Fibroblast of lung (primary cell): ENCODE measurements around the gene PARP12. TPM values are rescaled to one million over a fixed set of nuclear protein-coding genes. Genes with fewer than 3 reads are reported as not detected.

Experiments used
- DNase-seq, 2 donors: peaks; one replicate each; pipeline versions ENCODE4 v3.0.0 to v3.0.0-alpha.2; 2010; ENCODE audit warnings: low read depth in 2 of 2
- H2AFZ ChIP-seq: 2 replicates; pipeline ENCODE4 v1.5.1; 2012; ENCODE audit warnings: low read length, control low read depth, inconsistent platforms
- H3K27ac ChIP-seq: 2 replicates; pipeline ENCODE4 v1.5.1; 2011; ENCODE audit warnings: low read length, control low read depth; ENCODE audit not compliant: insufficient read depth
- H3K27me3 ChIP-seq: 2 replicates; pipeline ENCODE4 v1.5.1; 2011; ENCODE audit warnings: mild to moderate bottlenecking, low read length; ENCODE audit not compliant: control insufficient read depth, insufficient read depth
- H3K36me3 ChIP-seq: 2 replicates; pipeline ENCODE4 v1.5.1; 2011; ENCODE audit warnings: low read length; ENCODE audit not compliant: control insufficient read depth, insufficient read depth
- H3K4me1 ChIP-seq: 2 replicates; pipeline ENCODE4 v1.5.1; 2011; ENCODE audit warnings: low read length; ENCODE audit not compliant: control insufficient read depth, insufficient read depth; ENCODE audit errors: extremely low read depth
- H3K4me2 ChIP-seq: 2 replicates; pipeline ENCODE4 v1.5.1; 2011; ENCODE audit warnings: low read length, control low read depth; ENCODE audit not compliant: insufficient read depth; ENCODE audit errors: extremely low read depth
- H3K4me3 ChIP-seq, 4 experiments: fragments of 200-600 bp in 1 of 4; sonication (generic) in 1 of 4; replicated peaks in 1 of 4; 2 replicates each; pipeline ENCODE4 v1.5.1; 2011 to 2016; ENCODE audit warnings: low read length in 4 of 4, low read depth in 3 of 4, mild to moderate bottlenecking in 3 of 4, control low read depth in 2 of 4, inconsistent platforms in 1 of 4, mixed read lengths in 1 of 4; ENCODE audit not compliant: insufficient read depth in 1 of 4; ENCODE audit errors: control extremely low read depth in 1 of 4
- H3K79me2 ChIP-seq: 2 replicates; pipeline ENCODE4 v1.5.1; 2012; ENCODE audit warnings: mild to moderate bottlenecking, low read length, inconsistent platforms; ENCODE audit not compliant: control insufficient read depth, insufficient read depth
- H3K9ac ChIP-seq: 2 replicates; pipeline ENCODE4 v1.5.1; 2011; ENCODE audit warnings: mild to moderate bottlenecking, low read length, control low read depth; ENCODE audit not compliant: insufficient read depth
- H3K9me3 ChIP-seq: 2 replicates; pipeline ENCODE4 v1.5.1; 2012; ENCODE audit warnings: low read depth, low read length; ENCODE audit not compliant: control insufficient read depth, insufficient read depth
- H4K20me1 ChIP-seq: 2 replicates; pipeline ENCODE4 v1.5.1; 2011; ENCODE audit warnings: low read length; ENCODE audit not compliant: control insufficient read depth, insufficient read depth; ENCODE audit errors: extremely low read depth
- CTCF ChIP-seq, 2 donors: IDR thresholded peaks in 1 of 2; conservative IDR thresholded peaks in 1 of 2; 1 replicate in 1 of 2; 2 replicates in 1 of 2; pipeline ENCODE4 v1.5.1; 2011 to 2012; ENCODE audit warnings: low read length in 2 of 2, control low read depth in 1 of 2, inconsistent platforms in 1 of 2, low read depth in 1 of 2, mild to moderate bottlenecking in 1 of 2
- EZH2 ChIP-seq: IDR thresholded peaks from 2 replicates; pipeline ENCODE4 v1.5.1; 2012; ENCODE audit warnings: low read length, control low read depth, mild to moderate bottlenecking; ENCODE audit errors: missing control alignments
- polyA plus RNA-seq, 2 donors: library from polyadenylated mRNA; depleted of rRNA in 1 of 2; stranded (reverse) in 1 of 2; unstranded in 1 of 2; fragments of >200 nt; gene quantifications; 2 replicates each; pipeline ENCODE4 v1.2.1, GENCODE V29; 2011 to 2012; ENCODE audit warnings: missing spikeins in 1 of 2
- total RNA-seq: library from RNA; depleted of rRNA; stranded (reverse); fragments of >200 nt; gene quantifications from 2 replicates; pipeline ENCODE4 v1.2.1, GENCODE V29; 2014

The PARP12 gene
- total and polyA plus RNA-seq, 2 donors (not counting 1 experiment from before 2014, with no cell fraction given): 16.9 to 24.9 TPM

- Histone ChIP-seq H3K9ac (no peak overlapping the region), H3K9me3 (no peaks in the 10 kb centered on the region), H3K27me3 (peaks cover 5% of the 10 kb centered on the region), H3K36me3 (no peaks in the 10 kb centered on the region), H4K20me1 (no peaks in the 10 kb centered on the region), H3K27ac (no peak overlapping the region), H2AFZ (no peak overlapping the region), H3K4me2 (no peak overlapping the region), H3K79me2 (no peaks in the 10 kb centered on the region), H3K4me3 (no peak overlapping the region), H3K4me1 (no peaks in the 10 kb centered on the region)
- no peak for DNase-seq
- TF ChIP-seq CTCF (conservative IDR thresholded peaks at IDR 0.05 in 1 of 2, IDR thresholded peaks at IDR 0.05 in 1 of 2; ENCODE audit: low read depth in 1 of 2, low read length in 2 of 2) (no peak), EZH2 (no peak)
These were observed 74.8 kb downstream of the PARP12 start for GRCh38 chr7:139987691-139988516.

GRCh38 chr7:139985811-139986210 lies 76.9 kb downstream of the PARP12 start:
- Histone ChIP-seq H4K20me1 (no peaks in the 10 kb centered on the region), H3K36me3 (no peaks in the 10 kb centered on the region), H3K9ac (no peak overlapping the region), H3K79me2 (no peaks in the 10 kb centered on the region), H2AFZ (no peak overlapping the region), H3K27me3 (peaks cover 5% of the 10 kb centered on the region), H3K9me3 (no peaks in the 10 kb centered on the region), H3K4me1 (no peaks in the 10 kb centered on the region), H3K4me2 (no peak overlapping the region), H3K27ac (no peak overlapping the region), H3K4me3 (no peak overlapping the region)
- TF ChIP-seq CTCF (conservative IDR thresholded peaks at IDR 0.05 in 1 of 2, IDR thresholded peaks at IDR 0.05 in 1 of 2; ENCODE audit: low read depth in 1 of 2, low read length in 2 of 2) (no peak), EZH2 (no peak)
- DNase-seq: no peak

- Histone ChIP-seq H4K20me1 (no peaks in the 10 kb centered on the region), H3K27ac (no peak overlapping the region), H3K27me3 (peaks cover 5% of the 10 kb centered on the region), H3K9ac (no peak overlapping the region), H3K4me2 (no peak overlapping the region), H3K79me2 (no peaks in the 10 kb centered on the region), H3K4me3 (no peak overlapping the region), H3K4me1 (peaks cover 6% of the 10 kb centered on the region), H3K36me3 (no peaks in the 10 kb centered on the region), H2AFZ (no peak overlapping the region), H3K9me3 (no peaks in the 10 kb centered on the region)
- TF ChIP-seq EZH2: no peak
- TF ChIP-seq CTCF (conservative IDR thresholded peaks at IDR 0.05 in 1 of 2, IDR thresholded peaks at IDR 0.05 in 1 of 2; ENCODE audit: low read depth in 1 of 2, low read length in 2 of 2): no peak
- no peak for DNase-seq
These were observed 77.9 kb downstream of the PARP12 start for GRCh38 chr7:139984642-139985539.
